DLD1 (cell line): ENCODE results near the gene GBP2.

Source experiments
- in situ Hi-C: cut with HindIII; loops from 2 replicates; pipeline ENCODE4 v1.10.0; 2017; ENCODE audit warnings: low sequenced_read_pairs

GBP2 gene

GRCh38 chr1:89068291-89068690, 57.6 kb downstream of the GBP2 start:
- in situ Hi-C loops: no loop called here

DNA sequence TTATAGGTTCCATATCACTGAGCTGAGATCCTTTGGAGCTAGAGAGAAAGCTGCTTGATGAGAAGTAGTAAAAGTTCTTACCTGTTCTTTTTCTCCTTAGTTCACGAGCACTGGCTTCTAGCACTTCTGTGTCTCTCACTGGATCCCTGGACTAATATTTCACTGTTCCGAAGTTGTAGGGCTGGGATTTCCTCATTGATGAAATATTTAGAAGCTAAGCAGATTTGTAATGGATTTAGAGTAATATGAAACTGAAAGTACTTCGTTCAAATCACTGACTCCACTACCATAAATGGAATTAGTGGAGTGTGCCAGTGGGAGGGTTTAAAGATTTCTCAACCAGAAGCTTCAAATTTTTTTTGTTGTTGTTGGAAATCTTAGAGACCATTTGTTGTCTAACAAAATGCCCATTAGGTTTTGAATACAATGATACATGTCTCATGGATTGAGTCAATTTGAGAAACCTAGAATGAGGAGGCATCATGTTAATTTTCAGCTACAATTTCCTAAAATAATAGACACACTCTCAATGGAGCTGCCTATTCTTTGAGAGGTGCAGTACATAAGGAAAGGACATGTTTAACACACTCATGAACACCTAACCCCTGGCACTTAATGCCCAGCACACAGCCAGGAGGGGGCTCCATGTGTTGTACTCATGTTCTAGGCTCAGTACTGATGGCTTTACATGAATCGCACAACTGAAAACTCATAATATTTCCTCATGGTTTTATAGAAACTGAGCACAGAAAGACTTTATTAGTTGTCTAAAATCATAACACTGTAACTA, 60.6 kb downstream of the GBP2 start, which contains the start of gene GBP1:
Gene GBP1, minus strand, starts transcription at position 130 of the 790 bp plus-strand sequence. CDS start 1,974 bp downstream, outside the sequence.
- in situ Hi-C loops: no loop called here

DNA sequence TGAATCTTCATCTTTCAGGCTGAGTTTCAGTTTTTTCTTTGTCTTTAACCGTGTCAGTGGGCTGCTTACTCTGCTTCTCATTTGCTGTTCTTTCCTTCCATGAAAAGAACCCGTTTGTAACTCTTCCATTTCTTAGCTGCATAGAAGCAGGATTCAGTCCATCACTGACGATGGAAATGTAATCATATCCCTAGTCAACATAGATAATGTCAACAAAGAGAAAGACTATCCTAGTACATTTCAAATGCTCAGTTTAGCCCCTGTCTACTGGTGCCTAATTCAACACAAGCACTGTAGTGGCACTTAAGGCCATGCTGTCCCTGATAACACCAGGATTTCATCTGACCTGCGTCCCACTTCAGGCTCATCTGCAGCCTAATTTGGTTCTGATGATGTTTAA, 61.3 kb downstream of the GBP2 start:
- in situ Hi-C loops: no loop called here

DNA sequence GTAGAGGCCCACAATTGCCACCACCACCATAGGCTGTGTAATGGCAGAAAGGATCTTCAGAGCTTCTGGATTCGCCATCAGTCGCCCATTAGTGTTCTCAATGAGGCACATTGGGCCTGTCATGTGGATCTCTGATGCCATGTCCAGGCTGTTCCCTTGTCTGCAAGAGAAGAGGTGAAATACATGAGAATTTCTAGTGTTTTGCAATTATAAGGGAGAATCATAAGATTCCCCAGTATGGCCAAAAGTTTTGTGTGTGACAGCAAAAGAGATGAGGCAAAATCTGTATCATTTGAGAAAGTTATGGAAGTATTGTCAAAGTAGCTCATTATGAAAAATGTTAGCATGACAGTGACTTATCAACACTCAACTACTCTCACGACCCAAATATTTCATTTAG, 62.8 kb downstream of the GBP2 start:
- in situ Hi-C loops: no loop called here

- in situ Hi-C loops: no loop called here
These were observed 65.8 kb downstream of the GBP2 start for GRCh38 chr1:89060091-89060490.
